Uterus (tissue), 4 donors: ENCODE measurements around the gene RITA1. TPM values are rescaled to one million over a fixed set of nuclear protein-coding genes. Genes with fewer than 3 reads are reported as not detected.
A peak's percentile ranks its signal among the peaks of the same experiment; 100 is the strongest.

Source experiments
- DNase-seq, 2 donors: peaks; one replicate each; pipeline ENCODE4 v3.0.0-alpha.2; 2019 to 2020
- H3K27ac ChIP-seq, 2 donors: fragments of 200-600 bp; sonication (generic); 1 replicate in 1 of 2; 2 replicates in 1 of 2; pipeline ENCODE4 v1.5.1; 2016 to 2018
- H3K27me3 ChIP-seq, 2 donors: fragments of 200-600 bp; sonication (generic); one replicate each; pipeline ENCODE4 v1.5.1; 2018 to 2019; ENCODE audit warnings: control low read depth in 1 of 2
- H3K36me3 ChIP-seq, 2 donors: fragments of 200-600 bp; sonication (generic); one replicate each; pipeline ENCODE4 v1.5.1; 2019; ENCODE audit warnings: control low read depth in 1 of 2
- H3K4me1 ChIP-seq, 2 donors: fragments of 200-600 bp; sonication (generic); one replicate each; pipeline ENCODE4 v1.5.1; 2018 to 2019; ENCODE audit warnings: control low read depth in 1 of 2
- H3K4me3 ChIP-seq, 2 donors: fragments of 200-600 bp; sonication (generic); 1 replicate in 1 of 2; 2 replicates in 1 of 2; pipeline ENCODE4 v1.5.1; 2018 to 2019; ENCODE audit warnings: mild to moderate bottlenecking in 1 of 2
- H3K9me3 ChIP-seq, 2 donors: fragments of 200-600 bp; sonication (generic); one replicate each; pipeline ENCODE4 v1.5.1; 2019; ENCODE audit warnings: control low read depth in 1 of 2
- CTCF ChIP-seq, 4 experiments: fragments of 200-600 bp in 2 of 4; fragments of 450-650 bp in 2 of 4; sonication (generic) in 2 of 4; IDR thresholded peaks; one replicate each; pipeline ENCODE4 v1.5.1; 2016 to 2019; ENCODE audit warnings: antibody characterized with exemption in 4 of 4, mild to moderate bottlenecking in 2 of 4, moderate library complexity in 1 of 4
- POLR2A ChIP-seq, 2 donors: fragments of 450-650 bp; IDR thresholded peaks; one replicate each; pipeline ENCODE4 v1.6.1; 2016; ENCODE audit warnings: antibody characterized with exemption in 2 of 2, mild to moderate bottlenecking in 1 of 2, moderate library complexity in 1 of 2
- intact Hi-C: fragments of 100-400 bp; cut with DNase I; formaldehyde crosslinking; loops from one replicate; pipeline ENCODE4 v1.15.1; 2023; ENCODE audit warnings: low total_unique reads
- total RNA-seq, 4 donors: library from RNA; depleted of rRNA in 3 of 4; stranded (reverse); fragments of >200 nt in 3 of 4; gene quantifications; one replicate each; pipeline versions ENCODE4 v1.1.0 to v1.2.4, GENCODE V29; 2014 to 2023
- donor health status: DM: yes; HTN: yes; CAD: no.

The RITA1 gene
- total RNA-seq, 4 donors from 2014 or later = 5.0 to 19.0 (median 11.0) TPM

GRCh38 chr12:113211160-113211559 lies 25.6 kb downstream of the RITA1 start:
- H3K36me3 ChIP-seq = no peaks in the 10 kb centered on the region
- no peaks in the 10 kb centered on the region for H3K4me1 ChIP-seq
- H3K27ac ChIP-seq = no peak overlapping the region
- H3K9me3 ChIP-seq = no peaks in the 10 kb centered on the region
- DNase-seq = no peak
- H3K27me3 ChIP-seq = no peaks in the 10 kb centered on the region
- TF ChIP-seq POLR2A (IDR thresholded peaks at IDR 0.05) = no peak
- no peak for TF ChIP-seq CTCF (IDR thresholded peaks at IDR 0.05)
- intact Hi-C loops = no loop called here
- no peak overlapping the region for H3K4me3 ChIP-seq

- peak overlapping the region; percentile 46 to 58 for H3K27ac ChIP-seq
- no peaks in the 10 kb centered on the region for H3K36me3 ChIP-seq
- H3K27me3 ChIP-seq = no peaks in the 10 kb centered on the region
- H3K9me3 ChIP-seq = no peaks in the 10 kb centered on the region
- H3K4me1 ChIP-seq = peaks cover 0 to 4% of the 10 kb centered on the region in 2 donors
- no peak overlapping the region for H3K4me3 ChIP-seq
- peak; percentile 8 to 15 for TF ChIP-seq POLR2A (IDR thresholded peaks at IDR 0.05)
- TF ChIP-seq CTCF (IDR thresholded peaks at IDR 0.05) = peak in 1 of 4 experiments; percentile 17
- DNase-seq = peak; percentile 59 to 82
- intact Hi-C loops = no loop called here
These were observed 29.4 kb downstream of the RITA1 start for GRCh38 chr12:113214895-113215400.

- H3K27me3 ChIP-seq = no peaks in the 10 kb centered on the region
- no peak for DNase-seq
- H3K36me3 ChIP-seq = no peaks in the 10 kb centered on the region
- H3K4me1 ChIP-seq = peaks cover 0 to 4% of the 10 kb centered on the region in 2 donors
- no peak overlapping the region for H3K4me3 ChIP-seq
- no peaks in the 10 kb centered on the region for H3K9me3 ChIP-seq
- H3K27ac ChIP-seq = peak overlapping the region in 1 of 2 donors; percentile 24
- TF ChIP-seq CTCF (IDR thresholded peaks at IDR 0.05) = no peak
- TF ChIP-seq POLR2A (IDR thresholded peaks at IDR 0.05) = no peak
- intact Hi-C loops = no loop called here
These were observed 30.5 kb downstream of the RITA1 start for GRCh38 chr12:113216027-113216426.

GRCh38 chr12:113220593-113221180 lies 35.2 kb downstream of the RITA1 start:
- no peak for DNase-seq
- Histone ChIP-seq H3K9me3 (no peaks in the 10 kb centered on the region), H3K4me3 (peak overlapping the region; percentile 53 to 78), H3K27me3 (no peaks in the 10 kb centered on the region), H3K27ac (peak overlapping the region; percentile 48 to 63), H3K4me1 (peaks cover 0 to 11% of the 10 kb centered on the region in 2 donors), H3K36me3 (no peaks in the 10 kb centered on the region)
- TF ChIP-seq CTCF (IDR thresholded peaks at IDR 0.05) = no peak
- no peak for TF ChIP-seq POLR2A (IDR thresholded peaks at IDR 0.05)
- intact Hi-C loops = no loop called here

GRCh38 chr12:113221181-113221996 lies 35.9 kb downstream of the RITA1 start, which contains the start of gene TPCN1:
TPCN1 (plus strand) TSS chr12:113221464; CDS start chr12:113226853, 5,389 bp downstream.
- peak in 1 of 4 experiments; percentile 53 for TF ChIP-seq CTCF (IDR thresholded peaks at IDR 0.05)
- peak; percentile 98 to 99 for TF ChIP-seq POLR2A (IDR thresholded peaks at IDR 0.05)
- Histone ChIP-seq H3K4me3 (peak within 1 kb of the TSS; percentile 87 to 92), H3K4me1 (peaks cover 0 to 11% of the 10 kb centered on the region in 2 donors), H3K36me3 (no peaks in the 10 kb centered on the region), H3K27me3 (no peaks in the 10 kb centered on the region), H3K27ac (peak within 1 kb of the TSS; percentile 91 to 94), H3K9me3 (no peaks in the 10 kb centered on the region)
- intact Hi-C loops = no loop called here
- DNase-seq = peak; percentile 99 to 100
